GM12892 (cell line): ENCODE results near the gene HERC2.

Experiments used
- DNase-seq: peaks from one replicate; pipeline ENCODE4 v3.0.0; 2011; ENCODE audit not compliant: insufficient read length
- FAIRE-seq: peaks from 2 replicates; lab custom pipeline; 2011; peaks lifted over from hg19 to GRCh38; lab: Jason Lieb, UNC
- POLR2A ChIP-seq: IDR thresholded peaks from 2 replicates; pipeline ENCODE4 v1.6.1; 2011; ENCODE audit warnings: low read depth, low read length, control low read depth
- POLR2AphosphoS5 ChIP-seq: IDR thresholded peaks from 2 replicates; pipeline ENCODE4 v1.6.1; 2011; ENCODE audit warnings: low read depth, low read length, control low read depth
- TAF1 ChIP-seq: IDR thresholded peaks from 2 replicates; pipeline ENCODE4 v1.6.1; 2011; ENCODE audit warnings: low read depth, mild to moderate bottlenecking, control low read depth, low read length, borderline replicate concordance

Gene HERC2

GRCh38 chr15:28113394-28114113 lies 208.4 kb downstream of the HERC2 start:
- TF ChIP-seq TAF1, result no peak
- no peak for TF ChIP-seq POLR2AphosphoS5
- TF ChIP-seq POLR2A, result no peak
- DNase-seq (no peak), FAIRE-seq (no peak)

- FAIRE-seq, result no peak
- DNase-seq, result no peak
- TF ChIP-seq POLR2A (no peak), TAF1 (no peak), POLR2AphosphoS5 (no peak)
Measured at GRCh38 chr15:28112962-28113361, 209.0 kb downstream of the HERC2 start.

GRCh38 chr15:28112101-28112760 lies 209.7 kb downstream of the HERC2 start:
- DNase-seq (no peak), FAIRE-seq (no peak)
- TF ChIP-seq TAF1 (no peak), POLR2A (no peak), POLR2AphosphoS5 (no peak)

GRCh38 chr15:28111543-28111942 lies 210.4 kb downstream of the HERC2 start:
- FAIRE-seq (no peak), DNase-seq (no peak)
- TF ChIP-seq TAF1, result no peak
- TF ChIP-seq POLR2AphosphoS5, result no peak

GRCh38 chr15:28110481-28110881 lies 211.5 kb downstream of the HERC2 start:
- no peak for DNase-seq
- no peak for TF ChIP-seq TAF1
- TF ChIP-seq POLR2A, result no peak
- TF ChIP-seq POLR2AphosphoS5, result no peak
- FAIRE-seq, result no peak

GRCh38 chr15:28109626-28110455 lies 212.1 kb downstream of the HERC2 start:
- no peak for TF ChIP-seq POLR2AphosphoS5
- TF ChIP-seq TAF1, result no peak
- no peak for TF ChIP-seq POLR2A
- no peak for FAIRE-seq

GRCh38 chr15:28107904-28108275 lies 214.1 kb downstream of the HERC2 start:
- TF ChIP-seq POLR2AphosphoS5 (no peak), TAF1 (no peak)
- no peak for FAIRE-seq
- no peak for DNase-seq

More at GRCh38 chr15:28109626-28110455, 212.1 kb downstream of the HERC2 start:
- no peak for DNase-seq

GRCh38 chr15:28107111-28107903 lies 214.7 kb downstream of the HERC2 start:
- TF ChIP-seq POLR2AphosphoS5, result no peak
- no peak for TF ChIP-seq TAF1
- no peak for TF ChIP-seq POLR2A
- FAIRE-seq (no peak), DNase-seq (no peak)

- TF ChIP-seq POLR2AphosphoS5 (no peak), TAF1 (no peak), POLR2A (no peak)
- no peak for FAIRE-seq
- no peak for DNase-seq
Measured at GRCh38 chr15:28106294-28107110, 215.5 kb downstream of the HERC2 start.

GRCh38 chr15:28105793-28106192 lies 216.2 kb downstream of the HERC2 start:
- no peak for FAIRE-seq

GRCh38 chr15:28105224-28105791 lies 216.7 kb downstream of the HERC2 start:
- no peak for FAIRE-seq
- TF ChIP-seq POLR2AphosphoS5 (no peak), TAF1 (no peak), POLR2A (no peak)
- no peak for DNase-seq

More at GRCh38 chr15:28105793-28106192, 216.2 kb downstream of the HERC2 start:
- no peak for DNase-seq
- TF ChIP-seq TAF1 (no peak), POLR2A (no peak)
